SK-N-SH treated with all-trans-retinoic acid at 6 μM for 48 hours (cell line): ENCODE measurements around the gene C20orf141.

Experiments used
- BACH2 ChIP-seq: fragments of 250-450 bp; sonication (Bioruptor Pico); IDR thresholded peaks from 2 replicates; pipeline ENCODE4 v1.9.0; 2021; ENCODE audit warnings: mild to moderate bottlenecking, borderline replicate concordance
- CREB5 ChIP-seq: fragments of 250-450 bp; sonication (Bioruptor Pico); IDR thresholded peaks from 2 replicates; pipeline ENCODE4 v1.5.1; 2020; ENCODE audit warnings: low read depth, mild to moderate bottlenecking, moderate library complexity
- POU6F1 ChIP-seq: fragments of 250-450 bp; sonication (Bioruptor Pico); IDR thresholded peaks from 2 replicates; pipeline ENCODE4 v1.8.0; 2021; ENCODE audit warnings: low read depth, mild to moderate bottlenecking, moderate library complexity, borderline replicate concordance
- TSHZ2 ChIP-seq: fragments of 250-450 bp; sonication (Bioruptor Pico); IDR thresholded peaks from 2 replicates; pipeline ENCODE4 v1.5.0; 2020; ENCODE audit warnings: mild to moderate bottlenecking, moderate library complexity
- ZNF70 ChIP-seq: fragments of 450-650 bp; formaldehyde crosslinking; IDR thresholded peaks from 2 replicates; pipeline ENCODE4 v1.5.0; 2020; ENCODE audit warnings: mild to moderate bottlenecking, moderate library complexity

GRCh38 chr20:2836035-2836434 is 21.2 kb downstream of the C20orf141 start:
- no peak for TF ChIP-seq POU6F1 (CRISPR knock-in tag)
- no peak for TF ChIP-seq ZNF70 (CRISPR knock-in tag)
- no peak for TF ChIP-seq CREB5 (CRISPR knock-in tag)
- TF ChIP-seq TSHZ2 (CRISPR knock-in tag): no peak
- no peak for TF ChIP-seq BACH2 (CRISPR knock-in tag)
